H9 (cell line): ENCODE data around the gene TMEM271. TPM values are rescaled to one million over a fixed set of nuclear protein-coding genes. Genes with fewer than 3 reads are reported as not detected.

ENCODE experiments used
- DNase-seq: peaks from one replicate; pipeline ENCODE4 v3.0.0-alpha.2; 2017
- H2AFZ ChIP-seq: one replicate; pipeline ENCODE4 v1.6.1; 2013; ENCODE audit warnings: mild to moderate bottlenecking, low read length, control low read depth, moderate library complexity
- H2AK5ac ChIP-seq: 2 replicates; pipeline ENCODE4 v1.6.1; 2013; ENCODE audit warnings: low read length, control low read depth, mixed read lengths; ENCODE audit not compliant: insufficient read length
- H2BK120ac ChIP-seq: one replicate; pipeline ENCODE4 v1.6.1; 2013; ENCODE audit warnings: low read depth, mild to moderate bottlenecking, low read length, control low read depth, inconsistent platforms; ENCODE audit not compliant: poor library complexity, severe bottlenecking
- H2BK12ac ChIP-seq: 2 replicates; pipeline ENCODE4 v1.6.1; 2013; ENCODE audit warnings: low read length, control low read depth, mixed read lengths, low read depth; ENCODE audit not compliant: insufficient read length
- H2BK15ac ChIP-seq: 2 replicates; pipeline ENCODE4 v1.6.1; 2013; ENCODE audit warnings: low read depth, low read length, control low read depth
- H2BK20ac ChIP-seq: one replicate; pipeline ENCODE4 v1.6.1; 2013; ENCODE audit warnings: low read depth, mild to moderate bottlenecking, low read length, control low read depth, inconsistent platforms; ENCODE audit not compliant: poor library complexity, severe bottlenecking
- H2BK5ac ChIP-seq: 2 replicates; pipeline ENCODE4 v1.6.1; 2013; ENCODE audit warnings: low read length, control low read depth, mixed read lengths; ENCODE audit not compliant: insufficient read length
- H3K14ac ChIP-seq: 2 replicates; pipeline ENCODE4 v1.6.1; 2013; ENCODE audit warnings: low read length, control low read depth; ENCODE audit not compliant: insufficient read depth
- H3K18ac ChIP-seq: 2 replicates; pipeline ENCODE4 v1.6.1; 2013; ENCODE audit warnings: low read depth, mild to moderate bottlenecking, mixed read lengths, low read length, control low read depth; ENCODE audit not compliant: insufficient read length
- H3K23ac ChIP-seq: 2 replicates; pipeline ENCODE4 v1.6.1; 2013; ENCODE audit warnings: low read length, control low read depth, mixed read lengths, low read depth; ENCODE audit not compliant: insufficient read length
- H3K23me2 ChIP-seq: 2 replicates; pipeline ENCODE4 v1.6.1; 2013; ENCODE audit warnings: low read depth, mild to moderate bottlenecking, mixed read lengths, low read length, control low read depth; ENCODE audit not compliant: insufficient read length, poor library complexity, severe bottlenecking
- H3K27ac ChIP-seq: 2 replicates; pipeline ENCODE4 v1.5.1; 2013; ENCODE audit warnings: low read length, control low read depth, mixed read lengths, low read depth; ENCODE audit not compliant: insufficient read length
- H3K27me3 ChIP-seq: 2 replicates; pipeline ENCODE4 v1.6.1; 2013; ENCODE audit warnings: low read length, control low read depth, inconsistent platforms; ENCODE audit not compliant: insufficient read depth
- H3K4ac ChIP-seq: 2 replicates; pipeline ENCODE4 v1.6.1; 2013; ENCODE audit warnings: low read depth, mild to moderate bottlenecking, control low read depth, inconsistent platforms, low read length, moderate library complexity
- H3K4me1 ChIP-seq: 2 replicates; pipeline ENCODE4 v1.6.1; 2013; ENCODE audit warnings: low read length, control low read depth, inconsistent platforms; ENCODE audit not compliant: insufficient read depth
- H3K4me2 ChIP-seq: 2 replicates; pipeline ENCODE4 v1.6.1; 2013; ENCODE audit warnings: low read length, control low read depth, mixed read lengths; ENCODE audit not compliant: insufficient read length, insufficient read depth
- H3K56ac ChIP-seq: 2 replicates; pipeline ENCODE4 v1.6.1; 2013; ENCODE audit warnings: low read depth, mild to moderate bottlenecking, mixed read lengths, low read length, control low read depth; ENCODE audit not compliant: insufficient read length
- H3K79me1 ChIP-seq: 2 replicates; pipeline ENCODE4 v1.6.1; 2013; ENCODE audit warnings: low read depth, mild to moderate bottlenecking, moderate library complexity, low read length, control low read depth, inconsistent platforms; ENCODE audit not compliant: insufficient read depth, poor library complexity, severe bottlenecking
- H3K79me2 ChIP-seq: 2 replicates; pipeline ENCODE4 v1.6.1; 2013; ENCODE audit warnings: low read length, control low read depth, inconsistent platforms; ENCODE audit not compliant: insufficient read depth
- H3K9ac ChIP-seq: 2 replicates; pipeline ENCODE4 v1.6.1; 2013; ENCODE audit warnings: low read length, control low read depth, mixed read lengths; ENCODE audit not compliant: insufficient read length; ENCODE audit errors: extremely low read depth
- H3K9me3 ChIP-seq: one replicate; pipeline ENCODE4 v1.6.1; 2013; ENCODE audit warnings: low read depth, low read length, inconsistent platforms; ENCODE audit not compliant: control insufficient read depth
- H3T11ph ChIP-seq: one replicate; pipeline ENCODE4 v1.6.1; 2013; ENCODE audit warnings: mild to moderate bottlenecking, low read length, control low read depth, inconsistent platforms
- H4K20me1 ChIP-seq: one replicate; pipeline ENCODE4 v1.6.1; 2013; ENCODE audit not compliant: control insufficient read depth, insufficient read length, insufficient read depth
- H4K5ac ChIP-seq: 2 replicates; pipeline ENCODE4 v1.6.1; 2013; ENCODE audit warnings: low read depth, mild to moderate bottlenecking, mixed read lengths, low read length, control low read depth; ENCODE audit not compliant: insufficient read length
- H4K8ac ChIP-seq: replicated peaks from 2 replicates; pipeline ENCODE4 v1.6.1; 2013; ENCODE audit warnings: low read length, control low read depth, mixed read lengths, low read depth; ENCODE audit not compliant: insufficient read length
- H4K91ac ChIP-seq: 2 replicates; pipeline ENCODE4 v1.6.1; 2013; ENCODE audit warnings: low read depth, mild to moderate bottlenecking, moderate library complexity, mixed read lengths, low read length, control low read depth; ENCODE audit not compliant: insufficient read length
- H3K27ac Mint-ChIP-seq, 3 experiments: 2 replicates in 2 of 3; 3 replicates in 1 of 3; pipeline ENCODE4 v1.8.0; 2020 to 2021; ENCODE audit warnings: mixed read lengths in 3 of 3, mild to moderate bottlenecking in 1 of 3, moderate library complexity in 1 of 3
- H3K27me3 Mint-ChIP-seq: 2 replicates; pipeline ENCODE4 v1.8.0; 2021; ENCODE audit warnings: low read depth, mild to moderate bottlenecking, moderate library complexity, mixed read lengths
- H3K36me3 Mint-ChIP-seq, 3 experiments: 2 replicates in 2 of 3; 3 replicates in 1 of 3; pipeline ENCODE4 v1.8.0; 2020 to 2021; ENCODE audit warnings: low read depth in 3 of 3, mixed read lengths in 3 of 3; ENCODE audit not compliant: insufficient read depth in 1 of 3
- H3K4me1 Mint-ChIP-seq, 2 experiments: 2 replicates each; pipeline ENCODE4 v1.8.0; 2020; ENCODE audit warnings: mixed read lengths in 2 of 2
- H3K4me3 Mint-ChIP-seq, 2 experiments: 2 replicates in 1 of 2; 3 replicates in 1 of 2; pipeline ENCODE4 v1.8.0; 2020 to 2021; ENCODE audit warnings: mild to moderate bottlenecking in 2 of 2, mixed read lengths in 2 of 2, moderate library complexity in 1 of 2
- H3K9me3 Mint-ChIP-seq, 2 experiments: 2 replicates in 1 of 2; 3 replicates in 1 of 2; pipeline ENCODE4 v1.8.0; 2020; ENCODE audit warnings: mild to moderate bottlenecking in 2 of 2, mixed read lengths in 2 of 2, moderate library complexity in 1 of 2
- CTCF ChIP-seq: fragments of 200-600 bp; sonication (generic); conservative IDR thresholded peaks from 3 replicates; pipeline ENCODE4 v1.8.0; 2021; ENCODE audit warnings: antibody characterized with exemption, mild to moderate bottlenecking
- WGBS: extraction: QIAGEN DNeasy Blood & Tissue Kit; methylation state at CpG from one replicate; pipeline ENCODE4 v1.1.7; 2013; ENCODE audit warnings: missing lambda C conversion rate, low lambda C conversion rate, mixed read lengths; ENCODE audit not compliant: insufficient read length; ENCODE audit errors: extremely low coverage; 5-methylcytosine and 5-hydroxymethylcytosine counted together
- total RNA-seq: library from RNA; stranded (reverse); gene quantifications from 2 replicates; pipeline ENCODE4 v1.2.1, GENCODE V29; 2021

Gene TMEM271
- total RNA-seq, 1 experiment from 2014 or later: 0.09 TPM

- no peak overlapping the region for H2BK12ac ChIP-seq
- no peak overlapping the region for H2BK5ac ChIP-seq
- no peak overlapping the region for H3K18ac ChIP-seq
- H3K79me1 ChIP-seq: no peaks in the 10 kb centered on the region
- Mint-ChIP-seq H3K4me1 (peaks cover 9 to 23% of the 10 kb centered on the region in 2 experiments), H3K9me3 (peaks cover 0 to under 1% of the 10 kb centered on the region in 2 experiments; a peak in 1 of 5 replicates), H3K36me3 (no peaks in the 10 kb centered on the region; a peak in 1 of 7 replicates), H3K27me3 (peaks cover 21% of the 10 kb centered on the region), H3K27ac (peak overlapping the region in 1 of 3 experiments; percentile 57; a peak in 1 of 7 replicates), H3K4me3 (no peak overlapping the region)
- H4K8ac ChIP-seq: no peak overlapping the region
- TF ChIP-seq CTCF: no peak
- H4K20me1 ChIP-seq: no peaks in the 10 kb centered on the region
- no peak overlapping the region for H3T11ph ChIP-seq
- no peaks in the 10 kb centered on the region for H3K79me2 ChIP-seq
- H4K5ac ChIP-seq: no peak overlapping the region
- H2AK5ac ChIP-seq: no peak overlapping the region
- no peak overlapping the region for H3K23ac ChIP-seq
- no peaks in the 10 kb centered on the region for H3K23me2 ChIP-seq
- no peaks in the 10 kb centered on the region for H3K27me3 ChIP-seq
- no peak overlapping the region for H2BK20ac ChIP-seq
- H2BK15ac ChIP-seq: no peak overlapping the region
- no peaks in the 10 kb centered on the region for H3K9me3 ChIP-seq
- no peak overlapping the region for H3K56ac ChIP-seq
- WGBS: no CpG with 5 or more reads among the region's 39 CpGs
- no peak overlapping the region for H3K9ac ChIP-seq
- H4K91ac ChIP-seq: no peak overlapping the region
- H3K4me2 ChIP-seq: no peak overlapping the region
- no peak overlapping the region for H3K14ac ChIP-seq
- H3K4ac ChIP-seq: no peak overlapping the region
- peak; percentile 22 for DNase-seq
- no peak overlapping the region for H2BK120ac ChIP-seq
- H3K27ac ChIP-seq: no peak overlapping the region
- H2AFZ ChIP-seq: no peak overlapping the region
- no peaks in the 10 kb centered on the region; the same call in 1 of the 2 replicates for H3K4me1 ChIP-seq
Measured at GRCh38 chr4:625631-626161, 49.6 kb upstream of the TMEM271 start.
